Measurements from ENCODE around the gene ITGB3BP.
"Not testable (repeated sequence)": the region's sequence is repeated elsewhere in the genome, so short reads cannot be mapped to it uniquely, and the experiment has no call there.

The ITGB3BP gene

DNA sequence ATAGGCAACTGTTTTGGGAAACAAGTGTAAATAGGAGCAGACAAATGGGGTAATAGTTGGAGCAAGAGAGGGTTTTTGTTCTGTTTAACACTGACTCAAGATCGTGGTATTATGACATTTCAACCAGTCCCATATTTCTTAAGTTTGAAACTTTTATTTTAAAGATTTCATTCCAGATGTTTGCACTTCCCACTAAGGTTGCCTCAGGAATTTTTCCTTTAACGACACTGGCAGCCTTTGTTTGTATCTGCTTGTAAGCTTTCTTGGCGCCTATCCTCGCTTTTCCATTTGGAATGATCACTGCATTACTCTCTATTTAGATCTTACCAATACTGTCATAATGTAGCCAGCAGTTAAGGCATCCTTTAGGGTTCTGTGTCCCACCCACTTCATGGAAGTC lies 87.9 kb downstream of the ITGB3BP start:
- no peak overlapping the region for H3K4me3 ChIP-seq (replicated peaks; ENCODE audit: low read depth, low read length)
- peak; percentile 3 for DNase-seq (ENCODE audit: extremely low read depth, low read depth)
- TF ChIP-seq, protein P1, sequence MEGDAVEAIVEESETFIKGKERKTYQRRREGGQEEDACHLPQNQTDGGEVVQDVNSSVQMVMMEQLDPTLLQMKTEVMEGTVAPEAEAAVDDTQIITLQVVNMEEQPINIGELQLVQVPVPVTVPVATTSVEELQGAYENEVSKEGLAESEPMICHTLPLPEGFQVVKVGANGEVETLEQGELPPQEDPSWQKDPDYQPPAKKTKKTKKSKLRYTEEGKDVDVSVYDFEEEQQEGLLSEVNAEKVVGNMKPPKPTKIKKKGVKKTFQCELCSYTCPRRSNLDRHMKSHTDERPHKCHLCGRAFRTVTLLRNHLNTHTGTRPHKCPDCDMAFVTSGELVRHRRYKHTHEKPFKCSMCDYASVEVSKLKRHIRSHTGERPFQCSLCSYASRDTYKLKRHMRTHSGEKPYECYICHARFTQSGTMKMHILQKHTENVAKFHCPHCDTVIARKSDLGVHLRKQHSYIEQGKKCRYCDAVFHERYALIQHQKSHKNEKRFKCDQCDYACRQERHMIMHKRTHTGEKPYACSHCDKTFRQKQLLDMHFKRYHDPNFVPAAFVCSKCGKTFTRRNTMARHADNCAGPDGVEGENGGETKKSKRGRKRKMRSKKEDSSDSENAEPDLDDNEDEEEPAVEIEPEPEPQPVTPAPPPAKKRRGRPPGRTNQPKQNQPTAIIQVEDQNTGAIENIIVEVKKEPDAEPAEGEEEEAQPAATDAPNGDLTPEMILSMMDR (IDR thresholded peaks at IDR 0.05; ENCODE audit: low read depth, low read length, missing control alignments): no peak

DNA sequence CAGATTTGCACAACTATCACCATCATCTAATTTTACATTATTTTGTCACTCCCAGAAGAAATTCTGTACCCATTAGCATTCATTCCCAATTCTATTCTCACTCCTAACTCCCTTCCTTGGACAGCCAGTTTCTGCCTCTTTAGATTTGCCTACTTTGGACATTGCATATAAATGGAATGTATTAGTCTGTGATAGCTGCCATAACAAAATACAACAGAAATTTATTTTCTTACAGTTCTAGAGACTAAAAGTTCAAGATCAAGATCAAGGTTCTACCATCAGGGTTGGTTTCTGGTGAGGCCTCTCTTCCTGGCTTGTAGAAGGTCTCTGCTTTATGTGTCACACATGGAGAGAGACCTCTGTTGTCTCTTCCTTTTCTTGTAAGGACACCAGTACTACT lies 93.7 kb downstream of the ITGB3BP start:
- DNase-seq (ENCODE audit: extremely low read depth, low read depth): no peak
- H3K4me3 ChIP-seq (replicated peaks; ENCODE audit: low read depth, low read length): no peak overlapping the region
- TF ChIP-seq, protein P1 (IDR thresholded peaks at IDR 0.05; ENCODE audit: low read depth, low read length, missing control alignments): no peak

DNA sequence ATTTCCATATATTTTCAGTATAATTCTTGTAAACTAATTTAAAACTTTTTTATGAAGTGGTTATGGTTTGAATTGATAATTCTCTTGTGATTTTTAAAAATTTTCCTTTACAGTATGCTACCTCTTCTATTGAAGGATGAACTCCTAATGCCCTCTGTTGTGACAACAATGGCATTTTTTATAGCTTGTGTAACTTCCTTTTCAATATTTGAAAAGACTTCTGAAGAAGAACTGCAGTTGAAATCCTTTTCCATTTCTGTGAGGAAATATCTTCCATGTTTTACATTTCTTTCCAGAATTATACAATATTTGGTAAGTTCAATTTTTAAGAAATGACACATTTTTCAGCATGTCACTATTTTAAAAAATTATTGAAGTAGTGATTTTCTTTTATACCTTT lies 94.2 kb downstream of the ITGB3BP start:
- no peak overlapping the region for H3K4me3 ChIP-seq (replicated peaks; ENCODE audit: low read depth, low read length)
- DNase-seq (ENCODE audit: extremely low read depth, low read depth): no peak
- TF ChIP-seq, protein P1 (IDR thresholded peaks at IDR 0.05; ENCODE audit: low read depth, low read length, missing control alignments): no peak

DNA sequence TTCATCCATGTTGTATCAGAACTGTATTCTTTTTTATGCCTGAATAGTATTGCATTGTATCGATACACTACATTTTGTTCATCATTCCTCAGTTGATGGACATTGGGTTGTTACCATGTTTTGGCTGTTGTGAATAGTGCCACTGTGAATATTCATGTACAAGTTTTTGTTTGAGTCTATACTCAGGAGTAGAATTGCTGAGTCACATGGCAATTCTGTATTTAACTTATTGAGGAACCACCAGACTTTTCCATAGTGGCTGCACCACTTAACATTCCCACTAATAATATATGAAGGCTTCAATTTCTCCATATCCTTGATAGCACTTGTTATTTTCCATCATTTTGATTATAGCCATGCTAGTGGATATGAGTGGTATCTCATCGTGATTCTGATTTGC lies 99.4 kb downstream of the ITGB3BP start:
- DNase-seq (ENCODE audit: extremely low read depth, low read depth): no peak
- TF ChIP-seq, protein P1 (IDR thresholded peaks at IDR 0.05; ENCODE audit: low read depth, low read length, missing control alignments): no peak
- no peak overlapping the region for H3K4me3 ChIP-seq (replicated peaks; ENCODE audit: low read depth, low read length)

DNA sequence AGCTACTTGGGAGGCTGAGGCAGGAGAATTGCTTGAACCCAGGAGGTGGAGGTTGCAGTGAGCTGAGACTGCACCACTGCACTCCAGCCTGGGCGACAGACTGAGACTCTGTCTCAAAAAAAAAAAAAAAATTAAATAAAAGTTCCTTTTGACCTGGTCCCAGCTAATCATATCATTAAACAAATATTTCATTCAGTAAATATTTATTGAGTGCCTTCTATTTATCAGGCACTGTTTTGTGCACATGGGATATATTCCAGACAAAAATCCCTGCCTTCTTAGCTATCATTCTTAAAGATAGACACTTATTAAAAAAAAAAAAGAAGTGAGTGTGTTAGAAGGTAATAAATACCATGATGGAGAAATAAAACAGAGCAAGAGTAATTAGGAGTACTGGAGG lies 102.3 kb downstream of the ITGB3BP start:
- H3K4me3 ChIP-seq (replicated peaks; ENCODE audit: low read depth, low read length); DNase-seq (ENCODE audit: extremely low read depth, low read depth): not testable (repeated sequence)

DNA sequence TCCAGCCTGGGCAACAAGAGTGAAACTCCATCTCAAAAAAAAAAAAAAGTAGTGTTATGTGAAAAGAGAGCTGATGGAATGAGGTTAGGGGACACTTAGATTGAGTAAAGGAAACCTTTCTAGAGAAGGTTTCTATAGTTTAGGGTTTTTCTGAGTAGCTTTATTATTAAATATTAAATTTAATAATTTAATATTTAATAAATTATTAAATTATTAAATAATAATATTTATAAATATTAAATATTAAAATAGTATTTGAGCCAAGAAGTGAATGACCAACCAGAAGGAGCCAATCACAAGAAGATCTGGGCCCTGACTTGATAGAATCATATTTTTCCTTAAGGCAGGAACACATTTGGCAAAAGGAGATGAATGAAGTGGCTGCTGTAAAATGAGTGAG lies 104.9 kb downstream of the ITGB3BP start:
- no peak overlapping the region for H3K4me3 ChIP-seq (replicated peaks; ENCODE audit: low read depth, low read length)
- DNase-seq (ENCODE audit: extremely low read depth, low read depth): no peak
- TF ChIP-seq, protein P1 (IDR thresholded peaks at IDR 0.05; ENCODE audit: low read depth, low read length, missing control alignments): no peak

DNA sequence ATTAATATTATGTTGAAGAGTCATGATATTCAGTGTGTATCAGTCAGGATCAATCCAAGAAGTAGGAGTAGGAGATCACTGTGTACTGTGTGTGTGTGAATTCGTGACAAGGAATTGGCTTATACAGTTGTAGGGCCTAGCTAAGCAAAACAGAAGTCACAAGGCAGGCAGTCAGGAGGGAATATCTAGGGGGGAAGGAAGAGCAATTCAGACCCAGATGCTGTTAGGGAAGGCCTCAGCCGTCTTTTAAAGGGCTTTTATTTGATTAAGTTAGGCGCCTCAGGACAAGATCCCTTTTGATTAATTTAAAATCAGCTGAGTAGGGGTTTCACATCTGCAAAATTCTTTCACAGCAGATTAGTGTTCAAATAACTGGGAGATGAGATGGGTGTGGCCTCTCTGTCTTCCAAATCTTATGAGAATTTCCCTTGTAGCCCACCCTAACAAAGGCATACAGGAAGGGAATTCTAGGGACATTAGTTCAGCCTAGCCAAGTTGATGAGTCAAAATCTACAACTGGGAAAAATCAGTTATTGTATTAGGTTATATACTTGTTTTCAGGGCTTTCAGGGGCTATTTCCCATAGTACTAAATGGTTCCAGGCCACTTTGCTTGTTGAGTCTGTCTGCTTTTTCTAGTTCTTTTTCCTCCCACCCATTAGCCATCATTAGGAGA lies 108.2 kb downstream of the ITGB3BP start:
- DNase-seq (ENCODE audit: extremely low read depth, low read depth): no peak
- TF ChIP-seq, protein P1 (IDR thresholded peaks at IDR 0.05; ENCODE audit: low read depth, low read length, missing control alignments): no peak
- H3K4me3 ChIP-seq (replicated peaks; ENCODE audit: low read depth, low read length): no peak overlapping the region

Measured in HFF-Myc (cell line).